GM12892 (cell line): ENCODE measurements around the gene PPP1R9B.
A peak's percentile ranks its signal among the peaks of the same experiment; 100 is the strongest.

Experiments used
- DNase-seq: peaks from one replicate; pipeline ENCODE4 v3.0.0; 2011; ENCODE audit not compliant: insufficient read length
- FAIRE-seq: peaks from 2 replicates; lab custom pipeline; 2011; peaks lifted over from hg19 to GRCh38; lab: Jason Lieb, UNC
- POLR2A ChIP-seq: IDR thresholded peaks from 2 replicates; pipeline ENCODE4 v1.6.1; 2011; ENCODE audit warnings: low read depth, low read length, control low read depth
- POLR2AphosphoS5 ChIP-seq: IDR thresholded peaks from 2 replicates; pipeline ENCODE4 v1.6.1; 2011; ENCODE audit warnings: low read depth, low read length, control low read depth
- TAF1 ChIP-seq: IDR thresholded peaks from 2 replicates; pipeline ENCODE4 v1.6.1; 2011; ENCODE audit warnings: low read depth, mild to moderate bottlenecking, control low read depth, low read length, borderline replicate concordance

PPP1R9B gene

DNA sequence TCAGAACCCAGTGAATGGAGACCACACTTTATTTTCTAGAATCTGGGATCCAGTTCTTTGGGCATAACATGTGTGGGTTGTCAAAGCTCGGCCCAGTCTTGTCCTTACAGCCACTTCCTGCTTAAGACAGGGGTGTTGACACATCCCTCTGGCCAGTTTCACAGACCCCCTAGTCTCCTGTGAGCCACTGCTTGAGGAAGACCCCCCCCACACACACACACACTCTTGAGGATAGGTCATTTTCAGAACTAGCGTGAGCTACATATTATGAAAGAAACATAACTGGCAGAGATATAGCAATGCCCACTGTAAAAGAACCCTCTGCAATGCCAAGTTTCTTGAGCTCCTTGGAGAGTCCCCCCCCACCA lies 58.6 kb downstream of the PPP1R9B start:
- FAIRE-seq (no peak), DNase-seq (no peak)
- TF ChIP-seq POLR2AphosphoS5 = no peak
- TF ChIP-seq POLR2A = no peak
- no peak for TF ChIP-seq TAF1

DNA sequence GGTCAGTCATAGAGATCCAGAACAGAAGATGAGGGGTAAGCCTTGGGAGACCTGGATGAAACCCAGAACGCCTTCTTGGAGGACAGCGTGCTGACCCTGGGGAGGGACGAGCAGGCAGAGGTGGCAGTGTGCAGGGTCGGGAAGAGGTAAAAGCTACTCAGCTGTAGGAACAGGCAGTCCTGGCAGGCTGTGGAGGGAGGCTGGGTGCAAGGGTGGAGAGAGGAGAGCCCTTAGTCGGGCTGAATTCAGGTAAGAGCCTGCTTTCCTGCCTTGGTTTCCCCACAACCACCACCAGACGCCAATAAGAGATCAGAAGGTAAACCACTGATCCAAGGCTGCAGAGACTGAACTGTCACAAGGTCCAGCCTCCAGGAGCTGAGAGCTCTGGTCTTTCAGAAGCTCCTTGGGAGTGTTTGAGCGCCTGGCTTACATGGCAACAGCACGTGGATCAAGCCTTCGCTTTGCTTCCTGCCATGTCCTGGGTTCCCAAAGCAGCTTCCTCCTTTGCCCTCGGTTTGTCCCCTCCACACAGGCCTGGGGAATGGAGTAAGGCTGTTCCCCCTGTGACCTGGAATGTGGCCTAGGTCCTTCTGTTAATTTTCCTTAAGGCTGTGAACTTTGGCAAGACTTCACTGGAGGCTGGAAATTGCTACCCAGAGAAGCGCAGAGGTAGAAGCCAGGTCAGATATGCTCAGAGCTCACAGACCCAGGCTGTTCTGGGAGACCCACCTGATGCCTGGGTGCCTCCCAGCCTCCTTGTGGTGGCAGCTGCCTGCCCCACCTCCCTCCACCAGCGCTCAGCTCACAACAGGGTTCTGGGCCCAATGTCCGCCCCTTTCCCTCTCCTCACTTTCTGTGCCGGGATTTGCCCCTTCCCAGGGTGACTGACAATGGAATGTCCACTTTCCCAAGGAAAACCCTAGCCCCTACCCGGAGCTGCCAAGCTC lies 59.2 kb downstream of the PPP1R9B start:
- TF ChIP-seq POLR2A (no peak), POLR2AphosphoS5 (no peak)
- FAIRE-seq = no peak

DNA sequence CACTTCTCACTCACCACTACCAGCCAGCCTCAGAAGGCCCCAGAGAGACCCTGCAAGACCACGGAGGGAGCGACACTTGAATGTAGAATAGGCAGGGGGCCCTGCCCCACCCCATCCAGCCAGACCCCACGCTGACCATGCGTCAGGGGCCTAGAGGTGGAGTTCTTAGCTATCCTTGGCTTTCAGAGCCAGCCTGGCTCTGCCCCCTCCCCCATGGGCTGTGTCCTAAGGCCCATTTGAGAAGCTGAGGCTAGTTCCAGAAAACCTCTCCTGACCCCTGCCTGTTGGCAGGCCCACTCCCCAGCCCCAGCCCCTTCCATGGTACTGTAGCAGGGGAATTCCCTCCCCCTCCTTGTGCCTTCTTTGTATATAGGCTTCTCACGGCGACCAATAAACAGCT lies 60.4 kb downstream of the PPP1R9B start:
- DNase-seq (no peak), FAIRE-seq (no peak)
- TF ChIP-seq POLR2AphosphoS5 (no peak), POLR2A (no peak), TAF1 (no peak)

More for the DNA sequence above, 59.2 kb downstream of the PPP1R9B start:
- no peak for DNase-seq

DNA sequence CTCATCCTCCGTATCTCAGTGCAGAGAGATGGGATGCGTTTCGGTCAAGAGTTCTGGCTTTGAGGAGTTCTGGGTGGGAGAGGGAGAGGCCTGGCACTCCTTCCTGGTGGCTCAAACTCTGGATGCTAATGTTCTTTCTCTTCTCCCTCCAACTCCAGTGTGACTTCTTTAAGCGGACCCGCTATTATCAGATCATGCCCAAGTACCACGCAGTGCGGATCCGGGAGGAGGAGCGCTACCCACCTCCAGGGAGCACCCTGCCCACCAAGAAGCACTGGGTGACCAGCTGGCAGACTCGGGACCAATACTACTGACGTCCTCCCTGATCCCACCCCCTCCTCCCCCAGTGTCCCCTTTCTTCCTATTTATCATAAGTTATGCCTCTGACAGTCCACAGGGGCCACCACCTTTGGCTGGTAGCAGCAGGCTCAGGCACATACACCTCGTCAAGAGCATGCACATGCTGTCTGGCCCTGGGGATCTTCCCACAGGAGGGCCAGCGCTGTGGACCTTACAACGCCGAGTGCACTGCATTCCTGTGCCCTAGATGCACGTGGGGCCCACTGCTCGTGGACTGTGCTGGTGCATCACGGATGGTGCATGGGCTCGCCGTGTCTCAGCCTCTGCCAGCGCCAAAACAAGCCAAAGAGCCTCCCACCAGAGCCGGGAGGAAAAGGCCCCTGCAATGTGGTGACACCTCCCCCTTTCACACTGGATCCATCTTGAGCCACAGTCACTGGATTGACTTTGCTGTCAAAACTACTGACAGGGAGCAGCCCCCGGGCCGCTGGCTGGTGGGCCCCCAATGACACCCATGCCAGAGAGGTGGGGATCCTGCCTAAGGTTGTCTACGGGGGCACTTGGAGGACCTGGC lies 61.3 kb downstream of the PPP1R9B start:
- TF ChIP-seq POLR2AphosphoS5 = no peak
- TF ChIP-seq POLR2A = no peak
- TF ChIP-seq TAF1 = no peak
- FAIRE-seq (no peak), DNase-seq (no peak)

DNA sequence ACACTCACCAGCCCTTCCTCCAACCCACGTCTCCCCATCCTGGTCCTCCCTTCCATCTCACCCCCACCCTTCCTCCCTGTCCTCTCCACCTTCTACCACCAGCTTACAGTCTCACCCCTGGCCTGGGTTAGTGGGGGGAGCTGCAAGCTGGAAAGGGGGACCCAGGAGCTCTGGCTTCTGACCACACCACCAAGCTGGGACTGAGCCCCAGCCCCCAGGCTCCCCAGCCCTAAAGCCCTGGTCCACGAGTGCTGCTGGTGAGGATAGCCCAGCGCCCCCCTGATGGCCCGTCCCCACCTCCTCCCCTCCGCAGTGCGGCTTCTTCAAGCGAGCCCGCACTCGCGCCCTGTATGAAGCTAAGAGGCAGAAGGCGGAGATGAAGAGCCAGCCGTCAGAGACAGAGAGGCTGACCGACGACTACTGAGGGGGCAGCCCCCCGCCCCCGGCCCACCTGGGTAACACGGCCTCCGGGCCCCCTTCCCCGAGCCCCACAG lies 62.5 kb downstream of the PPP1R9B start:
- DNase-seq = no peak
- TF ChIP-seq POLR2A = no peak
- no peak for TF ChIP-seq TAF1
- FAIRE-seq = no peak

DNA sequence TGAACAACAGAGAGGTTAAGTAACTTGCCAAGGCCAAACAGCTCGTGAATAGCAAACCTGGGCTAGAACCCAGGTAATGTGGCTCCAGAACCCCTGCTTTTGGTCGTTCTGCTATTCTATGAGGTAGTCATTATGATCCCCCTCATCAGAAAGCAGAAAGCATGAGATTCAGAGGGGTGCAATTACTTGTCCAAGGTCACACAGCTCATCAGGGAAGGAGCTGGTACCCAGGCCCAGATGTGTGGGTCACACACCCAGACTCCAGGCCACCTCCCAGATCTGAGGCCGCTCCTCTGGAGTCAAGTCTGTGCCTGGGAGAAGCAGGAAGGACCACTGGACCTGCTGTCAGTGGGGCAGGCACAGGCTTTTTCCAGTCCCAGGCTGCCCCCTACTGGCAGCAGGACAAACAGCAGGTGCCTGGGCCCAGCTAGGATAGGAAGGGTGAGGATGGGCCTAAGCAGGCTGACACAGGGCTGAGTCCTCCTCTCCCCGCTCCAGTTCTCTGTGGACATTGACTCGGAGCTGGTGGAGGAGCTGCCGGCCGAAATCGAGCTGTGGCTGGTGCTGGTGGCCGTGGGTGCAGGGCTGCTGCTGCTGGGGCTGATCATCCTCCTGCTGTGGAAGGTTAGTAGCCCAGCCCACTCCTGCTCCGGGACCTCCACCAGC lies 63.1 kb downstream of the PPP1R9B start:
- TF ChIP-seq POLR2A (no peak), TAF1 (no peak), POLR2AphosphoS5 (no peak)
- DNase-seq (peak; percentile 88), FAIRE-seq (peak; percentile 70)
